HepG2 (cell line): ENCODE measurements around the gene WNT16. TPM values are rescaled to one million over a fixed set of nuclear protein-coding genes. Genes with fewer than 3 reads are reported as not detected.

Experiments
- ATAC-seq: fragments of 200-7000 bp; cut with Tn5 transposase; 3 replicates; pipeline ENCODE4 v1.9.1; 2020; ENCODE audit warnings: mild to moderate bottlenecking, moderate library complexity
- BruUV-seq: library from RNA; stranded (reverse); fragments of 400-500 nt; replicated peaks from 2 replicates; lab custom pipeline; 2021; lab: Mats Ljungman, UMichigan
- CTCF ChIA-PET: fragments of 300-600 bp; formaldehyde crosslinking; extraction: SDS; loops from one replicate; lab custom pipeline; 2021; ENCODE audit warnings: low total read pairs, inconsistent platforms, low intra/inter-chr PET ratio; lab: Yijun Ruan, JAX
- POLR2A ChIA-PET: fragments of 350-600 bp; sonication (Branson Sonifier 250); formaldehyde crosslinking; loops from one replicate; lab custom pipeline; 2020; ENCODE audit warnings: antibody characterized with exemption, inconsistent platforms; lab: Yijun Ruan, JAX
- DNase-seq: peaks from one replicate; pipeline ENCODE4 v3.0.0-alpha.2; 2015; ENCODE audit warnings: low spot score
- FAIRE-seq: peaks from 3 replicates; lab custom pipeline; 2011; peaks lifted over from hg19 to GRCh38; lab: Jason Lieb, UNC
- H2AFZ ChIP-seq: one replicate; pipeline ENCODE4 v1.6.1; 2011; ENCODE audit warnings: low read length, inconsistent platforms
- H3K27ac ChIP-seq: fragments of 300-600 bp; 3 replicates; pipeline ENCODE4 v1.8.0; 2011; ENCODE audit warnings: mixed run types, mild to moderate bottlenecking, mixed read lengths, low read length, inconsistent platforms; ENCODE audit not compliant: insufficient read depth; ENCODE audit errors: extremely low read length
- H3K27me3 ChIP-seq, 2 experiments: fragments of 200-600 bp in 1 of 2; 2 replicates in 1 of 2; 3 replicates in 1 of 2; pipeline versions ENCODE4 v1.6.0 to v1.8.0; 2011; ENCODE audit warnings: low read length in 2 of 2, mild to moderate bottlenecking in 2 of 2, moderate library complexity in 2 of 2, inconsistent platforms in 1 of 2; ENCODE audit not compliant: insufficient read depth in 2 of 2, control insufficient read depth in 1 of 2
- H3K36me3 ChIP-seq, 2 experiments: fragments of 200-600 bp in 1 of 2; replicated peaks in 1 of 2; 2 replicates in 1 of 2; 3 replicates in 1 of 2; pipeline versions ENCODE4 v1.5.1 to v1.8.0; 2011; ENCODE audit warnings: low read length in 2 of 2, inconsistent platforms in 1 of 2; ENCODE audit not compliant: insufficient read depth in 2 of 2, control insufficient read depth in 1 of 2
- H3K4me1 ChIP-seq: 2 replicates; pipeline ENCODE4 v1.5.1; 2012; ENCODE audit warnings: low read length, inconsistent platforms; ENCODE audit not compliant: insufficient read depth
- H3K4me2 ChIP-seq: 2 replicates; pipeline ENCODE4 v1.6.0; 2011; ENCODE audit warnings: low read depth, low read length, inconsistent platforms
- H3K4me3 ChIP-seq, 3 experiments: fragments of 200-600 bp in 1 of 3; sonication (generic), shearing (Covaris generic) in 1 of 3; replicated peaks in 1 of 3; 2 replicates each; pipeline ENCODE4 v1.5.1; 2011 to 2016; ENCODE audit warnings: low read length in 3 of 3, inconsistent platforms in 2 of 3, low read depth in 2 of 3, mild to moderate bottlenecking in 2 of 3, control low read depth in 1 of 3, mixed read lengths in 1 of 3; ENCODE audit not compliant: insufficient read depth in 1 of 3
- H3K79me2 ChIP-seq: one replicate; pipeline ENCODE4 v1.6.1; 2011; ENCODE audit warnings: low read length, inconsistent platforms; ENCODE audit not compliant: insufficient read depth
- H3K9ac ChIP-seq: 2 replicates; pipeline ENCODE4 v1.6.0; 2011; ENCODE audit warnings: mild to moderate bottlenecking, low read depth, low read length, inconsistent platforms; ENCODE audit not compliant: insufficient read depth
- H3K9me3 ChIP-seq: 2 replicates; pipeline ENCODE4 v1.5.1; 2012; ENCODE audit warnings: mild to moderate bottlenecking, low read length
- H4K20me1 ChIP-seq: 2 replicates; pipeline ENCODE4 v1.6.0; 2011; ENCODE audit warnings: inconsistent platforms, mild to moderate bottlenecking, low read length, moderate library complexity; ENCODE audit not compliant: insufficient read depth
- CHD2 ChIP-seq: IDR thresholded peaks from 2 replicates; pipeline ENCODE4 v1.6.1; 2011; ENCODE audit warnings: low read depth, low read length, improper control_type of control experiment
- DMAP1 ChIP-seq: IDR thresholded peaks from 2 replicates; pipeline ENCODE4 v1.6.1; 2016
- ZIK1 ChIP-seq: sonication (generic); formaldehyde crosslinking; IDR thresholded peaks from 2 replicates; pipeline ENCODE4 v1.5.0; 2020; ENCODE audit warnings: mild to moderate bottlenecking, low read depth, missing genetic modification reagents, borderline replicate concordance
- ZSCAN22 ChIP-seq: sonication (generic); formaldehyde crosslinking; IDR thresholded peaks from 2 replicates; pipeline ENCODE4 v1.4.0; 2020; ENCODE audit warnings: mild to moderate bottlenecking, missing genetic modification reagents
- WGBS: methylation state at CpG from one replicate; pipeline ENCODE4 v1.1.6; 2017; ENCODE audit warnings: low lambda C conversion rate; 5-methylcytosine and 5-hydroxymethylcytosine counted together
- in situ Hi-C: cut with HindIII; loops from 2 replicates; pipeline ENCODE4 v1.10.0; 2017; ENCODE audit warnings: low pct_unique_long_range_greater_than_20kb; ENCODE audit not compliant: extremely low pct_ligation_motif_present
- intact Hi-C: fragments of 100-400 bp; cut with micrococcal nuclease; formaldehyde crosslinking; loops from one replicate; pipeline ENCODE4 v1.10.0; 2022; ENCODE audit not compliant: unreplicated experiment
- polyA plus RNA-seq, 8 experiments: library from polyadenylated mRNA; depleted of rRNA in 3 of 8; stranded (reverse) in 7 of 8; unstranded in 1 of 8; fragments of >200 nt; fragmentation: Illumina TruSeq in 4 of 8; extraction: Trizol in 4 of 8; gene quantifications; 2 replicates each; pipeline versions ENCODE4 v1.2.1 to v1.2.3, GENCODE V29; 2011 to 2016; ENCODE audit warnings: low read depth in 4 of 8, missing spikeins in 1 of 8, mixed read lengths in 1 of 8; ENCODE audit not compliant: insufficient read depth in 1 of 8
- total RNA-seq, 5 experiments: library from RNA; depleted of rRNA; stranded (reverse); fragments of >200 nt; fragmentation: Illumina TruSeq; extraction: Trizol; gene quantifications; 2 replicates each; pipeline ENCODE4 v1.2.3, GENCODE V29; 2016; ENCODE audit warnings: low read depth in 1 of 5
- TF ChIP-seq, protein P1 (sequence below): sonication (generic); formaldehyde crosslinking; IDR thresholded peaks from 2 replicates; pipeline ENCODE4 v1.5.0; 2020; ENCODE audit warnings: missing genetic modification reagents

Gene WNT16
- total and polyA plus RNA-seq, 2 of the 13 experiments (the other 11 are each of a cell fraction or from before 2014, with no cell fraction given) = not detected

GRCh38 chr7:121334875-121335648 is 6.3 kb downstream of the WNT16 start:
- Histone ChIP-seq H3K9ac (no peak overlapping the region), H3K27ac (no peak overlapping the region), H3K4me3 (no peak overlapping the region), H4K20me1 (no peaks in the 10 kb centered on the region), H2AFZ (no peak overlapping the region), H3K9me3 (no peaks in the 10 kb centered on the region), H3K4me2 (no peak overlapping the region), H3K79me2 (no peaks in the 10 kb centered on the region), H3K36me3 (no peaks in the 10 kb centered on the region), H3K4me1 (peaks cover 3% of the 10 kb centered on the region; the same call in 1 of the 2 replicates), H3K27me3 (peaks cover 0 to 35% of the 10 kb centered on the region in 2 experiments; a peak in 3 of 5 replicates)
- TF ChIP-seq DMAP1 (CRISPR knock-in tag) = no peak
- TF ChIP-seq CHD2 = no peak
- DNase-seq (no peak), FAIRE-seq (no peak), ATAC-seq (no peak)
- in situ Hi-C loops = no loop called here
- CTCF ChIA-PET = no interaction called here
- WGBS = 2% methylated on average over 10 of the region's 10 CpGs
- intact Hi-C loops = no loop called here
- BruUV-seq = no TSS peak
- POLR2A ChIA-PET = no interaction called here

- no peaks in the 10 kb centered on the region for H3K4me1 ChIP-seq
- TF ChIP-seq, protein P1, sequence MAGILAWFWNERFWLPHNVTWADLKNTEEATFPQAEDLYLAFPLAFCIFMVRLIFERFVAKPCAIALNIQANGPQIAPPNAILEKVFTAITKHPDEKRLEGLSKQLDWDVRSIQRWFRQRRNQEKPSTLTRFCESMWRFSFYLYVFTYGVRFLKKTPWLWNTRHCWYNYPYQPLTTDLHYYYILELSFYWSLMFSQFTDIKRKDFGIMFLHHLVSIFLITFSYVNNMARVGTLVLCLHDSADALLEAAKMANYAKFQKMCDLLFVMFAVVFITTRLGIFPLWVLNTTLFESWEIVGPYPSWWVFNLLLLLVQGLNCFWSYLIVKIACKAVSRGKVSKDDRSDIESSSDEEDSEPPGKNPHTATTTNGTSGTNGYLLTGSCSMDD (CRISPR knock-in tag) = no peak
- TF ChIP-seq ZIK1 (no peak), ZSCAN22 (CRISPR knock-in tag) (no peak)
- ATAC-seq (no peak), FAIRE-seq (no peak), DNase-seq (no peak)
- H3K27me3 ChIP-seq = peaks cover 0 to 22% of the 10 kb centered on the region in 2 experiments; a peak in 1 of 5 replicates
- ChIA-PET POLR2A (no interaction called here), CTCF (no interaction called here)
- H3K36me3 ChIP-seq = no peaks in the 10 kb centered on the region
- in situ Hi-C loops (no loop called here), intact Hi-C loops (no loop called here)
- no peak overlapping the region for H3K4me2 ChIP-seq
- 1% methylated on average over 3 of the region's 3 CpGs for WGBS
- H2AFZ ChIP-seq = no peak overlapping the region
- no peaks in the 10 kb centered on the region for H3K79me2 ChIP-seq
- no peak overlapping the region for H3K27ac ChIP-seq
- no peak overlapping the region for H3K4me3 ChIP-seq
- H3K9me3 ChIP-seq = no peaks in the 10 kb centered on the region
- no peaks in the 10 kb centered on the region for H4K20me1 ChIP-seq
- no peak overlapping the region for H3K9ac ChIP-seq
- no TSS peak for BruUV-seq
These were observed 7.8 kb downstream of the WNT16 start for GRCh38 chr7:121336579-121336978.
